HG03103 (cell line): ENCODE results near the gene NISCH.

Experiments used
- ATAC-seq: cut with Tn5 transposase; IDR thresholded peaks from one replicate; pipeline ENCODE4 v1.9.1; 2021; ENCODE audit warnings: low read depth; ENCODE audit not compliant: unreplicated experiment

The NISCH gene

GRCh38 chr3:52455283-52456168 is at the start of gene NISCH:
NISCH (plus strand) TSS chr3:52455604; CDS start chr3:52455642, 38 bp downstream.
- ATAC-seq, result peak; percentile 76

- ATAC-seq, result no peak
These were observed 49.2 kb upstream of the NISCH start for GRCh38 chr3:52406231-52406661.

GRCh38 chr3:52406791-52407510 is 48.5 kb upstream of the NISCH start:
- ATAC-seq, result no peak

- no peak for ATAC-seq
These were observed 47.6 kb upstream of the NISCH start for GRCh38 chr3:52407779-52408178.

- no peak for ATAC-seq
These were observed 46.9 kb upstream of the NISCH start for GRCh38 chr3:52408466-52408865.

- no peak for ATAC-seq
These were observed 39.6 kb upstream of the NISCH start for GRCh38 chr3:52415800-52416199.

- ATAC-seq, result no peak
These were observed 35.0 kb upstream of the NISCH start for GRCh38 chr3:52420388-52420787.

- no peak for ATAC-seq
These were observed 32.7 kb upstream of the NISCH start for GRCh38 chr3:52422669-52423068.

GRCh38 chr3:52423173-52423572 is 32.2 kb upstream of the NISCH start:
- ATAC-seq, result no peak

- no peak for ATAC-seq
These were observed 27.0 kb upstream of the NISCH start for GRCh38 chr3:52428151-52429005.

GRCh38 chr3:52429031-52429430 is 26.4 kb upstream of the NISCH start:
- no peak for ATAC-seq

GRCh38 chr3:52429779-52430415 is 25.5 kb upstream of the NISCH start:
- ATAC-seq, result no peak

- no peak for ATAC-seq
These were observed 25.0 kb upstream of the NISCH start for GRCh38 chr3:52430416-52430810.

GRCh38 chr3:52431459-52432223 is 23.8 kb upstream of the NISCH start:
- ATAC-seq, result no peak

GRCh38 chr3:52432225-52432624 is 23.2 kb upstream of the NISCH start:
- ATAC-seq, result no peak

GRCh38 chr3:52432691-52433141 is 22.7 kb upstream of the NISCH start:
- no peak for ATAC-seq

- ATAC-seq, result no peak
These were observed 21.9 kb upstream of the NISCH start for GRCh38 chr3:52433328-52433995.

GRCh38 chr3:52433996-52434479 is 21.4 kb upstream of the NISCH start:
- ATAC-seq, result no peak
